Tibial nerve (tissue), 3 donors: ENCODE results near the gene A4GNT.

Source experiments
- POLR2A ChIP-seq, 2 donors: fragments of 450-650 bp; IDR thresholded peaks; one replicate each; pipeline ENCODE4 v1.6.1; 2017; ENCODE audit warnings: antibody characterized with exemption in 2 of 2, mild to moderate bottlenecking in 2 of 2, moderate library complexity in 2 of 2
- TF ChIP-seq, protein P1 (sequence below), 5 experiments: fragments of 200-600 bp in 3 of 5; fragments of 450-650 bp in 2 of 5; sonication (generic) in 3 of 5; IDR thresholded peaks; one replicate each; pipeline ENCODE4 v1.5.1; 2016 to 2019; ENCODE audit warnings: antibody characterized with exemption in 5 of 5, mild to moderate bottlenecking in 3 of 5, moderate library complexity in 2 of 5

DNA sequence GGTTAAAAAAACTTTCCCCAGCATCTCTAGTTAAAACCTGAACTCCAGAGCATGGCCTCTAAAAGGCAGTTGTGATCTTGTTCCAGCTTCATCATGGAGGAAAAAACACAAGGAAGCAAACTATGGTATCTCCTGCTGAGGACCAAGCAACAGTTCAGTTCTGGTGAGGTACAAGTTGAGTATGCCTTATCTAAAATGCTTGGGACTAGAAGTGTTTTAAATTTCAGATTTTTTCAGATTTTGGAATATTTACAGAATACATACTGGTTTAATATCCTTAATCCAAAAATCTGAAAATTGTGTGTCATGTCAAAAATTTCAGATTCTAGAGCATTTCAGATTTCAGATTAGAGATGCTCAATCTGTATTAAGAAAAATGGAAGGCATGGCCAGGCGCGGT, 32.9 kb upstream of the A4GNT start:
- TF ChIP-seq, protein P1, sequence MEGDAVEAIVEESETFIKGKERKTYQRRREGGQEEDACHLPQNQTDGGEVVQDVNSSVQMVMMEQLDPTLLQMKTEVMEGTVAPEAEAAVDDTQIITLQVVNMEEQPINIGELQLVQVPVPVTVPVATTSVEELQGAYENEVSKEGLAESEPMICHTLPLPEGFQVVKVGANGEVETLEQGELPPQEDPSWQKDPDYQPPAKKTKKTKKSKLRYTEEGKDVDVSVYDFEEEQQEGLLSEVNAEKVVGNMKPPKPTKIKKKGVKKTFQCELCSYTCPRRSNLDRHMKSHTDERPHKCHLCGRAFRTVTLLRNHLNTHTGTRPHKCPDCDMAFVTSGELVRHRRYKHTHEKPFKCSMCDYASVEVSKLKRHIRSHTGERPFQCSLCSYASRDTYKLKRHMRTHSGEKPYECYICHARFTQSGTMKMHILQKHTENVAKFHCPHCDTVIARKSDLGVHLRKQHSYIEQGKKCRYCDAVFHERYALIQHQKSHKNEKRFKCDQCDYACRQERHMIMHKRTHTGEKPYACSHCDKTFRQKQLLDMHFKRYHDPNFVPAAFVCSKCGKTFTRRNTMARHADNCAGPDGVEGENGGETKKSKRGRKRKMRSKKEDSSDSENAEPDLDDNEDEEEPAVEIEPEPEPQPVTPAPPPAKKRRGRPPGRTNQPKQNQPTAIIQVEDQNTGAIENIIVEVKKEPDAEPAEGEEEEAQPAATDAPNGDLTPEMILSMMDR (IDR thresholded peaks at IDR 0.05): no peak
- no peak for TF ChIP-seq POLR2A (IDR thresholded peaks at IDR 0.05)
